Activated CD4-positive, alpha-beta T cell treated with anti-CD3 and anti-CD28 coated beads, Interleukin-2, amount 10 ng/mL, durations not matched to agents 24 days and 14 days (primary cell): ENCODE data around the gene PLXNA4. TPM values are rescaled to one million over a fixed set of nuclear protein-coding genes. Genes with fewer than 3 reads are reported as not detected.

ENCODE experiments used
- DNase-seq: peaks from one replicate; pipeline ENCODE4 v3.0.0; 2022
- H3K27ac Mint-ChIP-seq: one replicate; pipeline ENCODE4 v1.8.0; 2022; ENCODE audit warnings: mild to moderate bottlenecking, mixed read lengths
- H3K27me3 Mint-ChIP-seq: one replicate; pipeline ENCODE4 v1.8.0; 2022; ENCODE audit warnings: mixed read lengths
- H3K36me3 Mint-ChIP-seq: one replicate; pipeline ENCODE4 v1.8.0; 2022; ENCODE audit warnings: low read depth, mild to moderate bottlenecking, mixed read lengths
- H3K4me1 Mint-ChIP-seq: one replicate; pipeline ENCODE4 v1.8.0; 2021; ENCODE audit warnings: mixed read lengths
- H3K4me3 Mint-ChIP-seq: one replicate; pipeline ENCODE4 v1.8.0; 2022; ENCODE audit warnings: mild to moderate bottlenecking, moderate library complexity, mixed read lengths
- H3K9me3 Mint-ChIP-seq: one replicate; pipeline ENCODE4 v1.8.0; 2021; ENCODE audit warnings: mixed read lengths
- intact Hi-C: fragments of 100-400 bp; cut with micrococcal nuclease; formaldehyde crosslinking; loops from one replicate; pipeline ENCODE4 v1.15.1; 2023
- total RNA-seq: library from RNA; stranded (reverse); gene quantifications from 2 replicates; pipeline ENCODE4 v1.2.3, GENCODE V29; 2022

Gene PLXNA4
- total RNA-seq, 1 donor from 2014 or later = 0.70 TPM

DNA sequence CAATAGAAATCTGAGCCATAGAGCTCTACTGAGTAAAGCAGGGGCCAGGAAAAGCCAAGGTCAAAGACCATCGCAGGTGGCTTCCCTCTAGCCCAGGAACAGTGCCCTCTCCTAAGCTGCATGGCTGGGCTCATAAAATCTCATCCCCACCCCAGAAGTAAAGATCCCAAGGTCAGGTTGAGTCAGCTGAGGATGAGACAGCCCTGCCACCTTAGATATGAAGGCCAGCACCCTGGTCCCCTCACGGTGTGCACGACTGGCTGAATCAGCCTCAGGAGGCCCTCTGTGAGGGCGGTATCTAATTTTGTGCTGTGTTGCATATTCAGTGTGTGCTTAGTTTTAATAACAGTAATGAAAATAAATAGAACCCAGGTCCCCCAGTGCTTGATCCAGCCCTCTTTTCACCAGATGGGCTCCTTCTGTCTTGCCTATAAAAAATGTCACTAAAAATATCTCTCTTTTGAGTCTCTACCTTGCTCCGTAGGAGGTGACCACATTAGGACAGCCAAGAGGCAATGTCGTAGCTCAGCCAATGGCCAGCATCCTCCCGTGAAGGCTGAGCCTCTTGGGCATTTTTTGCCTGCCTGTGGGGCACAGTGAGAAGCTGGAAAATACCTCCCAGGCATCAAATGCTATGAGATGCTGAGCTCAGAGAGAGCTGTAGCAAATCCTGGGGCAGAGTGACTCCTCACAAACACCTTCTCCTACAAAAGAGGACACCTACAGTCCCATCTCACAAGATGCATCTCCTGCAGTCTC is 424.0 kb downstream of the PLXNA4 start:
- no peak for DNase-seq
- no peaks in the 10 kb centered on the region for H3K36me3 Mint-ChIP-seq
- no peak overlapping the region for H3K27ac Mint-ChIP-seq
- H3K27me3 Mint-ChIP-seq = peaks cover 3% of the 10 kb centered on the region
- no peaks in the 10 kb centered on the region for H3K4me1 Mint-ChIP-seq
- no peak overlapping the region for H3K4me3 Mint-ChIP-seq
- H3K9me3 Mint-ChIP-seq = no peaks in the 10 kb centered on the region
- intact Hi-C loops = no loop called here

DNA sequence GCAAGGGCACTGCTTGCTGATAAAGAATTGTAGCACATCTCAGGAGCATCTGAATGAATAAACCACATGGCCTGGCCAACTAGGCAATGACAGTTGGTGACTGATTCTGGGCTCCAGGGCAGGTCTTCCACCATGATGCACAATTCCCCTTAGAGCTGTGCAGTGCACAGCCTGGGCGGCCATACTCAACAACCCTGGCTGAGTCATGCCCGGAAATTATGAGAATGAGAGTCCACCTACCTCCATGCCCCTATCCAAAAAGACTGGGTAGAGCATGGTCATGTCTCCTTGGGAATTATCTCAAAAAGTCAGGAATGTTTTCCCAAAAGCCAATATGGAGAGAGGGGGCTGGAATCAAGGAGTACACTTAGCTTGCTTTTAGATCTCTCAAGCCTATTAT is 425.6 kb downstream of the PLXNA4 start:
- Mint-ChIP-seq H3K4me1 (no peaks in the 10 kb centered on the region), H3K36me3 (no peaks in the 10 kb centered on the region), H3K27ac (no peak overlapping the region), H3K9me3 (no peaks in the 10 kb centered on the region), H3K27me3 (peaks cover 3% of the 10 kb centered on the region), H3K4me3 (no peak overlapping the region)
- no peak for DNase-seq
- intact Hi-C loops = no loop called here

DNA sequence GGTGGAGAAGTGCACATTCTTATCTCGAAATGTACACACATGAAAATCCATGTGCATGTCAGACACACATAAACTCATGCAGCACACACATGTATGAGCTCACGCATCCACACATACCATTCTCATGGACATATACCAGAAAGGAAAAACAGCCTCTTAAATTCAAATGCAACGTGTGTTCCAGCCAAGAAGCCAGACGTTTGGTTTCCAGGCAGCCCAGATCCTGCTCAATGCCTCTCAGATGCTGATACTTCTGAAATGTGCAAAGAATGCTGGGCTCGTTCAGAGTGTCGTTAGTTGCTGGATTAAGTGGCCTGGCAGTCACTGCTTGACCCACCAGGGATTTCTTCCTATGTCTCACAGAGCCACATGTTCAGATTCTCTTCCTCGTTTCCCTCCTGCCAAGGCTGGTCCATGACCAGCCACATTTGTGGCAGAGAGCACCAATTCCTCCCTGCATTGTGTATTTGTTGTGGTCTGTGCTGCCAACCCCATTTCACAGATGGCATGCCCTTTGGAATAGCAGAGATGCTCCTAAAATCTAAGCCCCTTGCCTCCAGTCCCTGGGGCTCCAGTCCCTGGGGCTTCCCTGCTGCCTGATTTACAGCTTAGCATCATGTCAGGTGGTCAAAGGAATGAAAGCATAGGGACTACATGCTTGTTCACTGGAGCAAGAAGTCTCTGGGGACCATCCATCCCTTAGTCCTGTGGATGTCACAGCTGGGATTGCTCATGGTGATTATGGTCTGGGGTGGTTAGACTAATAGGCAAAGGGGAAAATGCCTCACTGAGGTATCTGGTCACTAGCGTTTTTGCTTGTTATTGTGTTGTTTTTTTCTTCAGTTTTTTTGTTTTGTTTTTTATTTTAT is 426.6 kb downstream of the PLXNA4 start:
- no peak overlapping the region for H3K4me3 Mint-ChIP-seq
- no peaks in the 10 kb centered on the region for H3K36me3 Mint-ChIP-seq
- H3K4me1 Mint-ChIP-seq = no peaks in the 10 kb centered on the region
- no peak overlapping the region for H3K27ac Mint-ChIP-seq
- H3K9me3 Mint-ChIP-seq = no peaks in the 10 kb centered on the region
- peaks cover 3% of the 10 kb centered on the region for H3K27me3 Mint-ChIP-seq
- no peak for DNase-seq
- intact Hi-C loops = no loop called here

DNA sequence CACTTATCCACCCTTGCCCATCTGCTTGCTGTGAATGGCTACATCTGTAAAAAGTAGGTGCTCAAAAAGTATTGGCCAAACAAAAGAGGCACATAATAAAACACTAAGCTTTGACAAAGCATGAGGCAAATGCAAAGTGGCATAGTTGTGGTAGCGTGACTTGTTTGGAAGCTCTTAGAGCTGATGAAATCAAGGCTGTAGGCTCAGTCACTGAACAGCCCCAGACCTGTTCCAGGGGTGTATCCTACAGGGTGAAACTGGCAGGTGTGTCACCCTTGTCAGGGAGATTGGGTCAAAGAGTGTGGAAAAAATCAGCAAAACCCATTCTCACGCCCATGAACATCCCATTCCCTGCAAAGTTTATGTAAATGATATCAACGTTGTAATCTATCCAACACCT is 427.4 kb downstream of the PLXNA4 start:
- H3K27ac Mint-ChIP-seq = no peak overlapping the region
- H3K36me3 Mint-ChIP-seq = no peaks in the 10 kb centered on the region
- H3K27me3 Mint-ChIP-seq = no peaks in the 10 kb centered on the region
- intact Hi-C loops = no loop called here
- no peaks in the 10 kb centered on the region for H3K4me1 Mint-ChIP-seq
- H3K4me3 Mint-ChIP-seq = no peak overlapping the region
- DNase-seq = no peak
- no peaks in the 10 kb centered on the region for H3K9me3 Mint-ChIP-seq

DNA sequence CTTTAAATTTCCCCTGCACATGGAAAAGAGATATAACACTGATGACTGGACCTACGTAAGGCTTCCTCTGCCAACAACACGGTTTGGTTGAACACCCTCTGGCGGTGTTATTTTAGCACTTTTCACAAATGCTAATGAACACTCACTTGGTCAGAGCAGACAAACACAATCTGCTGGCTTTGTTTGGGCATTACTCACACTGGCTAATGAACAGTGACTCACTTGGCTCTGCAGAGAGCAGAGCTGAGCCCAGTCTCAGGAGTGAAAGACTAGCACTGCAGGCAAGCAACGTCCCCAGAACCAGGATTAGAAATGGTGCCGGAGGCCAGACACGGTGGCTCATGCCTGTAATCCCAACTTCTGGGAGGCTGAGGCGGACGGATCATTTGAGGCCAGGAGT is 430.8 kb downstream of the PLXNA4 start:
- Mint-ChIP-seq H3K27me3 (no peaks in the 10 kb centered on the region), H3K36me3 (no peaks in the 10 kb centered on the region), H3K27ac (no peak overlapping the region), H3K9me3 (no peaks in the 10 kb centered on the region), H3K4me3 (no peak overlapping the region), H3K4me1 (no peaks in the 10 kb centered on the region)
- intact Hi-C loops = no loop called here
- DNase-seq = no peak

DNA sequence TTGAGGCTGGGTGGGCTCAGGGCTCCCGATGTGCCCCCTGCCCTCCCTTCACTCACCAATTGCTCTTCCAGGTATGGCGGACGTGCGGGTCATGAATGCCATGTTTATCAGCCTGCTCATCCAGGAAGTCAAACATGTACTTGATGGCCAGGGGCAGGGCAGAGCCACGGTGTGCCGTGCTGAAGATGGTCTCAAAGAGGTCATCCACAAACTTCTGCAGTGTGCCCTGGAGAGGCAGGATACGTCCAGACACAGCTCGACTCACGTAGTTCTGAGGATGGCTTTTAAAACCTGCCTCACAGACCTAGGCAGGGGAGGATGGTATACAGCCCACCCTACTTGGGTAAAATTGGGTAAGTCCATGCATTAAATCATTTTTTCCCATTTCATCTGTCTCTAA is 431.2 kb downstream of the PLXNA4 start:
- Mint-ChIP-seq H3K36me3 (no peaks in the 10 kb centered on the region), H3K4me3 (no peak overlapping the region), H3K9me3 (no peaks in the 10 kb centered on the region), H3K27ac (no peak overlapping the region), H3K27me3 (no peaks in the 10 kb centered on the region), H3K4me1 (no peaks in the 10 kb centered on the region)
- intact Hi-C loops = no loop called here
- no peak for DNase-seq

DNA sequence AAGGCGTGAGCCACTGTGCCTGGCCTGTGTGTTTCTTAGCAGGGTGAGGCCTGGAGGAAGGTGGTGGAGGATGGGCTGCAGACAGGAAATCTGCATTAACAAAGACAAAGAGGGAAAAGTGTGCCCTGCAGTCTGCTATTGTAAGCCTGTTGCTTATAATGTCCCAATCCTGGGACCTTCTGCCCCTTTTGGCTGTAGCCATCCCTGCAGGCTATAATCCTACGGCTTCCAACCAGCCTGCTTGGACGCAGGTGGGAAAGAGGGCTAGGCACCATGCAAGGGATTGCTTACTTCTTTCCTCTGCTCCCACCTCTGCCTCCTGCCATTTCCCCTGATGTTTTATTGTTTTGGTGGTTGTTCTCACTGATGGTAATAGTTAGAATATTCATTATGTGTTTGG is 434.3 kb downstream of the PLXNA4 start:
- DNase-seq = no peak
- Mint-ChIP-seq H3K4me3 (no peak overlapping the region), H3K9me3 (no peaks in the 10 kb centered on the region), H3K36me3 (no peaks in the 10 kb centered on the region), H3K4me1 (no peaks in the 10 kb centered on the region), H3K27me3 (no peaks in the 10 kb centered on the region), H3K27ac (no peak overlapping the region)
- intact Hi-C loops = no loop called here

DNA sequence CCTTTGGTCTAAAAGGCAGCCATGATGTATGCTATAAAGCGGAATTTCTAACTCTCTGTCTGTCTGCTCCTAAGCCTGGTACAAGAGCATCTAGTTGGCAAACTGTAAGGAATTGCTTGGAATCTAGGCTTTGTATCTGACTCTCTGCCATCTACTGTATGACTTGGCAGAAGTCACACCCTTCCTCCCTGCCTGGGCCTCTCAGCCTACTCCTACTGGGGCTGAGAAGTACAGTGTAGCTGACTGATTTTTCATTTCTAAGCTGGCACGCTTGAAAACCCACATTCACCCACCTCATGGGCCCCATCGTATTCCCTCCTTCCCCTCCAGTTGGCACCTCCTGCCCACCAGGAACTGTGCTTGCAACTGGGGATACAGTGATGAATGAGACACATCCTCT is 435.2 kb downstream of the PLXNA4 start:
- Mint-ChIP-seq H3K36me3 (no peaks in the 10 kb centered on the region), H3K4me1 (no peaks in the 10 kb centered on the region), H3K27me3 (no peaks in the 10 kb centered on the region), H3K9me3 (no peaks in the 10 kb centered on the region), H3K27ac (no peak overlapping the region), H3K4me3 (no peak overlapping the region)
- DNase-seq = no peak
- intact Hi-C loops = no loop called here

DNA sequence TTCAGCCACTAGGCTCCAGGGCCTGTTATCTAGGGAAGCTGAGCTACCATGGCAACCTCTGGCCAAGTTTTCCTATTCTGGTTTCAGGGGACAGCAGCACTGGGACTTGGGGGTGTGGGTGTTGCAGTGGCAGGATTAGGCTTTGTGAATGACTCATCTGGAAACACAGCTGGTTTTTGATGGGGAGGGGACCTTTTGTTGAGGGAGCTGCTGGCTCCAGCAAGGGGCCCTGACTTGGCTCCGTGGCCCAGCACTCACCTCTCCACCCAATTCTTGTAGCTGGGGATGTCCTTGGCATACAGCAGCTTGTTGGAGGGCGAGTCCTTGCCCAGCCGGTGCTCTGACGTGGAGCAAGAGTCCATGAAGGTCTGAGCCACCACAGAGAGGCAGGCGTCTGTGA is 435.9 kb downstream of the PLXNA4 start:
- Mint-ChIP-seq H3K9me3 (no peaks in the 10 kb centered on the region), H3K36me3 (no peaks in the 10 kb centered on the region), H3K27ac (no peak overlapping the region), H3K27me3 (no peaks in the 10 kb centered on the region), H3K4me3 (no peak overlapping the region), H3K4me1 (no peaks in the 10 kb centered on the region)
- DNase-seq = no peak
- intact Hi-C loops = no loop called here

DNA sequence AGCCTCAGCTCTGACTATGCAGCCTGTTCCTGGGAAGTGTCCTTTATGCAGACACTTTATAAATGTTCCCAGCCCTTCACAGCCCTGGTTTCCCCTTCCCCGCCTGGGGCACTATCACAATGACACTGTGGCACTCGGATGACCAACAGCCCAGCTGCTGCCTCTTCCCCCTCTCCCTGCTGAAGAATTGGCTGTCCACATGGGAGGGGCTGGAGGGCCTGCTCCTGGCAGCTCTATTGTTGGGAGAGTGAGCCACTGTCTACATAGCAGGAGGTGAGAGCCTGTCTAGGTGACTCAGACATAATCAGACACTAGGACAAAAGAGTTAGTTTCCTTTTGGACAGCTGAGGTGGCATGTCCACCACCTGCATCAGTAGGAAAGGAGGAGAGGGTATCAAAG is 437.5 kb downstream of the PLXNA4 start:
- intact Hi-C loops = no loop called here
- Mint-ChIP-seq H3K9me3 (no peaks in the 10 kb centered on the region), H3K4me1 (no peaks in the 10 kb centered on the region), H3K4me3 (no peak overlapping the region), H3K27me3 (no peaks in the 10 kb centered on the region), H3K36me3 (no peaks in the 10 kb centered on the region), H3K27ac (no peak overlapping the region)
- DNase-seq = no peak

DNA sequence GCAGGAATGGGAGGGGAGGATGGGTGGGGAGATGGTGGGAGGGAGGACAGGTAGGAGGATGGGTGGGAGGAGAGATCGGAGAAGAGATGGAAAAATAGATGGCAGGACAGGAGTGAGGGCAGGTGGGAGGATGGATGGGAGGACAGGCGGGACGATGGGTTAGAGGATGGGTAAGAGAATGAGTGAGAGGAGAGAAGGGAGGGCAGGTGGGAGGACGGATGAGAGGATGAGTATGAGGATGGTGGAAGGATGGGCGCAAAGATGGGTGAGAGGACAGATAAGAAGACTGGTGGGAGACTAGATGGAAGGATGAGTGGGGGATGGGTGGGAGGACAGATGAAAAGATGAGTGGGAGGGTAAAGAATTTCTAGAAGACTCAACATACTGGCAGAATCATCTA is 438.6 kb downstream of the PLXNA4 start:
- Mint-ChIP-seq H3K27ac (no peak overlapping the region), H3K4me1 (no peaks in the 10 kb centered on the region), H3K9me3 (no peaks in the 10 kb centered on the region), H3K27me3 (no peaks in the 10 kb centered on the region), H3K36me3 (no peaks in the 10 kb centered on the region), H3K4me3 (no peak overlapping the region)
- DNase-seq = no peak
- intact Hi-C loops = no loop called here

DNA sequence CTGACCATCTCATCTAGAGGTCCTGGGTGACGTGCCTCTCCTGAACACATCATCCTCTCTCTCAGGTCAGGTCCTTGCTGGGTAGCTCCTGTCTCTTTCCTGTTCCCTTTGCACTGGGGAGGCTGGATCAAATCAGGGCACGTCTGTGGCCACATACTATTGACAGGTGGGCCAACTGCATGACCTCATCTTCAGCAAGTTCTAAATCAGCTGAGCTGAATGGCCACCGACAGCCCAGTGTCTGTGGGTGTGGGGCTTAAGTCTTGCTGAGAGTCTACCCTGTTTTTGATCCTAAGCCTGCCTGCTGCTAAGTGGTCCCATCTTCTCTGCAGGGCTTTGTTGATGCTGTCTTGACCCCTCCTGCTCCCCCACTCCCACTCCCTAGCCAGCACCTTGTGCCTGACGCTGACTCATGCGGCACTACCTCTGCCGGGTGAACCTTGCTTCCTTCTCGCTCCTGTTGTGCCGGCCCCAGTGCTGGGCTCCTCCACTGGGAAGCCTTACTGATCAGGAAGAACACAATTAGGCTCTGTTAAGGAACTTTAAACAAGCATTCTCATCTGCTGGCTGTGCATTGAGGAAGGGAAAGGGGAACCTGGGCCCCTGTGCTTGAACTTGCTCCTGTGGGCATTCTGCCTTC is 440.4 kb downstream of the PLXNA4 start:
- intact Hi-C loops = no loop called here
- Mint-ChIP-seq H3K4me1 (no peaks in the 10 kb centered on the region), H3K27ac (no peak overlapping the region), H3K9me3 (no peaks in the 10 kb centered on the region), H3K27me3 (no peaks in the 10 kb centered on the region), H3K36me3 (no peaks in the 10 kb centered on the region), H3K4me3 (no peak overlapping the region)
- no peak for DNase-seq

DNA sequence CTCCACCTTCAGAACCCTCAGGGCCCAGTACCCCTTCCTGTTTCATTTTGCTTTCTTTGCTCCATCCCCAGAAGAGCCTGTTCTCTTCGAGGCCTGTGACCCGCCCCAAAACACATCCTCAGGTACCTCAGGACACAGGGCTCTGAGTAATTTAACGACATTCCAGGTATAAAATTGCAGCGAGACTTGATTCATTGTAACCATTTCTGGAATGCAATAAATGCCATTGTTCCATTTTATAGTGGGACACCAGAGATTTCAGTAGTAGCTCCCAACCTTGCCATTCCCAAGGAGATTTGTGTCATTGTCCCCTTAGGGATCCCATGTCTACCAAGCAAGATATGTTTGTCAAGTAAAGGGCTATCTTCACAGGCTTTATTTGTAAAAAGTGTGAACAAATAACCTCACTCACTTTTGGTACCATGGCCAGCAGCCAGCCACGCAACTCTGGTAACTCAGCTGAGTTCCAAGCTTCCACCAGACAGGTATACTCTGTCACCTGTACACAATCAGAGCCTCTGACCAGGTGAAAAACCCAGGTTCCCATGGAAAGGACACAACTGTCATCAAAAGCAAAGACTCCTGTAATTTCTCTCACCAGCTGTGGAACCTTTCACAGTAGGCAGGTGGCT is 441.3 kb downstream of the PLXNA4 start:
- no peak for DNase-seq
- Mint-ChIP-seq H3K27me3 (no peaks in the 10 kb centered on the region), H3K9me3 (no peaks in the 10 kb centered on the region), H3K4me3 (no peak overlapping the region), H3K4me1 (no peaks in the 10 kb centered on the region), H3K36me3 (no peaks in the 10 kb centered on the region), H3K27ac (no peak overlapping the region)
- intact Hi-C loops = no loop called here

DNA sequence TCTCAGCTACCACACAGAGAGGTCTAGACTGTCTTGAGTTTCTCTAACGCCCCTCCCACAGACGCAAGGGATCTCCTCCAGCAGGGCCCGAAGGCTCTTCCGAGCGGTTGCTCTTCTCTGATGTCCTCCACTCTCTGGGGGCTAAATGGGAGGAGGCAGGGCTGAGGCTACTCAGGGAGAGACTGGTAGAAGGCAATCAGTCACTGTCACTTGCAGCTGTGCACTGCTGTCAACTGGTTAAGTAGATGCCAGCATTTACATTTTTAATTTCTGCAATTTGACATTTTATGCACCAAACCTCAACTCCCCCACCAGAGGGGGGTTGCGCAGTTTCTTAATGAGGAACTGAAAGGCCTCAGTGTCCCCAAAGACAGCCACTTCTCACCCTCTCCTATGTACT is 442.8 kb downstream of the PLXNA4 start:
- H3K9me3 Mint-ChIP-seq = no peaks in the 10 kb centered on the region

More for the DNA sequence above, 442.8 kb downstream of the PLXNA4 start:
- intact Hi-C loops = no loop called here
- DNase-seq = no peak
- no peaks in the 10 kb centered on the region for H3K4me1 Mint-ChIP-seq
- no peak overlapping the region for H3K27ac Mint-ChIP-seq
- no peaks in the 10 kb centered on the region for H3K36me3 Mint-ChIP-seq
- H3K27me3 Mint-ChIP-seq = no peaks in the 10 kb centered on the region
- H3K4me3 Mint-ChIP-seq = no peak overlapping the region
